Tibial artery (tissue), 4 donors: ENCODE measurements around the gene DTWD2.

Source experiments
- DNase-seq, 2 donors: peaks; one replicate each; pipeline ENCODE4 v3.0.0-alpha.2; 2019
- H3K27ac ChIP-seq, 2 donors: fragments of 200-600 bp; sonication (generic) in 1 of 2; 1 replicate in 1 of 2; 2 replicates in 1 of 2; pipeline ENCODE4 v1.5.1; 2018 to 2019; ENCODE audit warnings: mild to moderate bottlenecking in 1 of 2
- H3K27me3 ChIP-seq, 2 donors: fragments of 200-600 bp; sonication (generic) in 1 of 2; one replicate each; pipeline versions ENCODE4 v1.5.1 to v1.6.0; 2016 to 2019
- H3K36me3 ChIP-seq, 3 donors: fragments of 200-600 bp; sonication (generic) in 2 of 3; one replicate each; pipeline ENCODE4 v1.5.1; 2016 to 2019; ENCODE audit warnings: mild to moderate bottlenecking in 2 of 3
- H3K4me1 ChIP-seq, 4 donors: fragments of 200-600 bp; sonication (generic) in 2 of 4; 1 replicate in 3 of 4; 2 replicates in 1 of 4; pipeline ENCODE4 v1.5.1; 2016 to 2019
- H3K4me3 ChIP-seq, 2 donors: fragments of 200-600 bp; sonication (generic) in 1 of 2; 1 replicate in 1 of 2; 2 replicates in 1 of 2; pipeline ENCODE4 v1.5.1; 2018 to 2019; ENCODE audit warnings: mild to moderate bottlenecking in 2 of 2
- H3K9me3 ChIP-seq, 3 donors: fragments of 200-600 bp; sonication (generic) in 1 of 3; one replicate each; pipeline ENCODE4 v1.5.1; 2016 to 2019
- CTCF ChIP-seq, 2 experiments: fragments of 200-600 bp in 1 of 2; fragments of 450-650 bp in 1 of 2; IDR thresholded peaks; one replicate each; pipeline ENCODE4 v1.5.1; 2017 to 2019; ENCODE audit warnings: antibody characterized with exemption in 2 of 2, mild to moderate bottlenecking in 1 of 2, moderate library complexity in 1 of 2
- intact Hi-C: fragments of 100-400 bp; cut with DNase I; formaldehyde crosslinking; loops from one replicate; pipeline ENCODE4 v1.15.0; 2023; ENCODE audit warnings: low total_unique reads

DTWD2 gene

GRCh38 chr5:118791926-118792734 lies 196.2 kb downstream of the DTWD2 start:
- Histone ChIP-seq H3K4me1 (peaks cover 0 to 9% (median 5%) of the 10 kb centered on the region in 4 donors), H3K9me3 (no peaks in the 10 kb centered on the region), H3K36me3 (no peaks in the 10 kb centered on the region), H3K27me3 (no peaks in the 10 kb centered on the region), H3K27ac (no peak overlapping the region), H3K4me3 (peak overlapping the region in 1 of 2 donors; percentile 26)
- peak in 1 of 2 donors; percentile 22 for DNase-seq
- TF ChIP-seq CTCF (IDR thresholded peaks at IDR 0.05) = peak; percentile 56 to 66
- intact Hi-C loops = no loop called here

- no peak for TF ChIP-seq CTCF (IDR thresholded peaks at IDR 0.05)
- intact Hi-C loops = no loop called here
- Histone ChIP-seq H3K9me3 (no peaks in the 10 kb centered on the region), H3K36me3 (no peaks in the 10 kb centered on the region), H3K27me3 (no peaks in the 10 kb centered on the region), H3K27ac (no peak overlapping the region), H3K4me1 (peaks cover 0 to 9% (median 5%) of the 10 kb centered on the region in 4 donors), H3K4me3 (no peak overlapping the region)
- no peak for DNase-seq
These were observed 199.0 kb downstream of the DTWD2 start for GRCh38 chr5:118789366-118789765.

- Histone ChIP-seq H3K4me3 (no peak overlapping the region), H3K27me3 (no peaks in the 10 kb centered on the region), H3K9me3 (no peaks in the 10 kb centered on the region), H3K4me1 (peaks cover 0 to 9% (median 5%) of the 10 kb centered on the region in 4 donors), H3K36me3 (no peaks in the 10 kb centered on the region), H3K27ac (no peak overlapping the region)
- no peak for DNase-seq
- TF ChIP-seq CTCF (IDR thresholded peaks at IDR 0.05) = no peak
- intact Hi-C loops = no loop called here
These were observed 200.0 kb downstream of the DTWD2 start for GRCh38 chr5:118788351-118788750.
